A549 (cell line): Measurements from ENCODE around the gene MANSC4. TPM values are rescaled to one million over a fixed set of nuclear protein-coding genes. Genes with fewer than 3 reads are reported as not detected.

Source experiments
- ATAC-seq, 2 experiments: fragments of 200-7000 bp in 1 of 2; fragments of >200 bp in 1 of 2; cut with Nextera tagmentation in 1 of 2; cut with Tn5 transposase in 1 of 2; 3 replicates each; pipeline versions ENCODE4 v1.8.0 to v1.9.1; 2018 to 2020; ENCODE audit warnings: mild to moderate bottlenecking in 1 of 2, moderate library complexity in 1 of 2
- CTCF ChIA-PET: fragments of 300-600 bp; sonication (Branson Sonifier 250); formaldehyde crosslinking; extraction: SDS; loops from one replicate; lab custom pipeline; 2021; ENCODE audit warnings: antibody characterized with exemption, inconsistent platforms; lab: Yijun Ruan, JAX
- POLR2A ChIA-PET: fragments of 350-600 bp; formaldehyde crosslinking; extraction: SDS; loops from one replicate; lab custom pipeline; 2021; ENCODE audit warnings: antibody characterized with exemption, inconsistent platforms; lab: Yijun Ruan, JAX
- DNase-seq, 2 experiments: peaks; one replicate each; pipeline versions ENCODE4 v3.0.0 to v3.0.0-alpha.2; 2011 to 2016; ENCODE audit warnings: low read depth in 1 of 2, low spot score in 1 of 2
- FAIRE-seq: peaks from 2 replicates; lab custom pipeline; 2011; peaks lifted over from hg19 to GRCh38; lab: Jason Lieb, UNC
- H3K27ac ChIP-seq, 2 experiments: fragments of >200 bp; sonication (Bioruptor Twin); formaldehyde crosslinking; 3 replicates each; pipeline ENCODE4 v1.5.1; 2016 to 2017
- H3K4me1 ChIP-seq: fragments of >200 bp; sonication (Bioruptor Twin); formaldehyde crosslinking; 3 replicates; pipeline ENCODE4 v1.6.1; 2016
- H3K4me2 ChIP-seq: fragments of >200 bp; sonication (Bioruptor Twin); formaldehyde crosslinking; 3 replicates; pipeline ENCODE4 v1.6.1; 2016
- H3K4me3 ChIP-seq: fragments of >200 bp; sonication (Bioruptor Twin); formaldehyde crosslinking; 3 replicates; pipeline ENCODE4 v1.5.1; 2016
- H3K9me3 ChIP-seq: fragments of >200 bp; sonication (Bioruptor Twin); formaldehyde crosslinking; 3 replicates; pipeline ENCODE4 v1.6.1; 2016
- CHD4 ChIP-seq: fragments of 200-600 bp; sonication (generic); IDR thresholded peaks from 2 replicates; pipeline ENCODE4 v1.6.1; 2016; ENCODE audit warnings: antibody characterized with exemption, mild to moderate bottlenecking, borderline replicate concordance
- CTCF ChIP-seq: fragments of >200 bp; sonication (Bioruptor Twin); formaldehyde crosslinking; IDR thresholded peaks from 3 replicates; pipeline ENCODE4 v1.5.1; 2016
- EHMT2 ChIP-seq: fragments of 200-600 bp; sonication (generic); IDR thresholded peaks from 2 replicates; pipeline ENCODE4 v1.6.1; 2016; ENCODE audit warnings: antibody characterized with exemption, low read depth, mild to moderate bottlenecking, moderate library complexity
- FOSB ChIP-seq: fragments of 250-450 bp; sonication (Bioruptor Pico); IDR thresholded peaks from 2 replicates; pipeline ENCODE4 v1.5.0; 2020; ENCODE audit warnings: mild to moderate bottlenecking, moderate library complexity
- FOSL2 ChIP-seq, 2 experiments: fragments of 450-650 bp in 1 of 2; fragments of >200 bp in 1 of 2; sonication (Bioruptor Twin) in 1 of 2; formaldehyde crosslinking; IDR thresholded peaks; 2 replicates each; pipeline versions ENCODE4 v1.5.0 to v1.6.1; 2016 to 2020; ENCODE audit warnings: mild to moderate bottlenecking in 1 of 2, moderate library complexity in 1 of 2
- FOXS1 ChIP-seq: fragments of 250-450 bp; sonication (Bioruptor Pico); IDR thresholded peaks from 2 replicates; pipeline ENCODE4 v1.5.0; 2020; ENCODE audit warnings: mild to moderate bottlenecking, moderate library complexity
- HEYL ChIP-seq: fragments of 250-450 bp; sonication (Bioruptor Pico); IDR thresholded peaks from 2 replicates; pipeline ENCODE4 v1.8.0; 2021; ENCODE audit warnings: mild to moderate bottlenecking, moderate library complexity
- HOXA7 ChIP-seq: fragments of 250-450 bp; sonication (Bioruptor Pico); IDR thresholded peaks from 2 replicates; pipeline ENCODE4 v1.5.0; 2020; ENCODE audit warnings: mild to moderate bottlenecking, moderate library complexity
- HOXB5 ChIP-seq: fragments of 250-450 bp; sonication (Bioruptor Pico); IDR thresholded peaks from 2 replicates; pipeline ENCODE4 v1.5.0; 2020; ENCODE audit warnings: mild to moderate bottlenecking, moderate library complexity
- JUN ChIP-seq, 2 experiments: fragments of >200 bp; sonication (Bioruptor Twin); formaldehyde crosslinking; IDR thresholded peaks; 2 replicates in 1 of 2; 3 replicates in 1 of 2; pipeline ENCODE4 v1.6.1; 2016 to 2017
- KDM1A ChIP-seq: fragments of 200-600 bp; sonication (generic); IDR thresholded peaks from 2 replicates; pipeline ENCODE4 v1.6.1; 2016; ENCODE audit warnings: low read depth, mild to moderate bottlenecking
- KDM5A ChIP-seq: fragments of 200-600 bp; sonication (generic); IDR thresholded peaks from 2 replicates; pipeline ENCODE4 v1.6.1; 2016; ENCODE audit warnings: antibody characterized with exemption, mild to moderate bottlenecking
- MAX ChIP-seq: IDR thresholded peaks from 2 replicates; pipeline ENCODE4 v1.6.1; 2012
- NR3C1 ChIP-seq: fragments of >200 bp; sonication (Bioruptor Twin); formaldehyde crosslinking; IDR thresholded peaks from 3 replicates; pipeline ENCODE4 v1.6.1; 2017
- PBX3 ChIP-seq: IDR thresholded peaks from 2 replicates; pipeline ENCODE4 v1.6.1; 2012
- POLR2A ChIP-seq: IDR thresholded peaks from 2 replicates; pipeline ENCODE4 v1.6.1; 2012; ENCODE audit warnings: mild to moderate bottlenecking, low read length
- RARB ChIP-seq: fragments of 250-450 bp; sonication (Bioruptor Pico); IDR thresholded peaks from 2 replicates; pipeline ENCODE4 v1.8.0; 2021; ENCODE audit warnings: mild to moderate bottlenecking, moderate library complexity
- ZFP36 ChIP-seq: fragments of 450-650 bp; IDR thresholded peaks from 2 replicates; pipeline ENCODE4 v1.6.1; 2014; ENCODE audit warnings: borderline replicate concordance; ENCODE audit not compliant: partially characterized antibody
- ZSCAN20 ChIP-seq: fragments of 250-450 bp; sonication (Bioruptor Pico); IDR thresholded peaks from 2 replicates; pipeline ENCODE4 v1.8.0; 2022; ENCODE audit warnings: mild to moderate bottlenecking, moderate library complexity
- WGBS: methylation state at CpG from one replicate; pipeline ENCODE4 v1.1.6; 2017; ENCODE audit errors: missing lambda C conversion rate; 5-methylcytosine and 5-hydroxymethylcytosine counted together
- polyA plus RNA-seq, 4 experiments: library from polyadenylated mRNA; depleted of rRNA in 3 of 4; stranded (reverse); fragments of >200 nt; fragmentation: RNase III in 1 of 4; extraction: RNeasy Plus Mini Kit Qiagen cat#74134 plus additional on column Dnase treatment in 1 of 4; gene quantifications; 2 replicates in 3 of 4; 3 replicates in 1 of 4; pipeline ENCODE4 v1.2.3, GENCODE V29; 2011 to 2017
- TF ChIP-seq, protein P1 (sequence below): fragments of 150-350 bp; IDR thresholded peaks from 2 replicates; pipeline ENCODE4 v1.6.1; 2014; ENCODE audit warnings: low read depth, mild to moderate bottlenecking, low read length
- TF ChIP-seq, protein P2 (sequence below): fragments of >200 bp; sonication (Bioruptor Twin); formaldehyde crosslinking; IDR thresholded peaks from 3 replicates; pipeline ENCODE4 v1.6.1; 2016

MANSC4 gene
- polyA plus RNA-seq, 2 of the 4 experiments (the other 2 are of a cell fraction), result 0.09 to 0.12 TPM

GRCh38 chr12:27805238-27805637, 25.2 kb upstream of the MANSC4 start:
- no peak overlapping the region for H3K4me3 ChIP-seq
- ChIA-PET CTCF (interaction anchor here (1.3 to 1.9 kb wide), 4 partner anchors 10 to 72 kb away, joined by 4 to 9 read pairs (median 6); partner anchors contain the start of genes KLHL42 and MANSC4), POLR2A (interaction anchor here (0.9 kb wide), 1 partner anchor 25 kb away, joined by 6 read pairs; the partner anchor contains the start of genes KLHL42 and MANSC4)
- FAIRE-seq, result no peak
- no peaks in the 10 kb centered on the region for H3K4me1 ChIP-seq
- H3K9me3 ChIP-seq, result no peaks in the 10 kb centered on the region
- H3K27ac ChIP-seq, result no peak overlapping the region
- DNase-seq, result no peak
- TF ChIP-seq NR3C1 (no peak), MAX (no peak), FOSB (CRISPR knock-in tag) (no peak), KDM1A (no peak), HOXA7 (CRISPR knock-in tag) (no peak), ZFP36 (no peak), HEYL (no peak), EHMT2 (no peak), CTCF (no peak), PBX3 (no peak), HOXB5 (CRISPR knock-in tag) (no peak), JUN (IDR thresholded peaks at IDR 0.05) (no peak), RARB (no peak), KDM5A (no peak), ZSCAN20 (CRISPR knock-in tag) (no peak), FOXS1 (CRISPR knock-in tag) (no peak), CHD4 (no peak)
- TF ChIP-seq, protein P1, sequence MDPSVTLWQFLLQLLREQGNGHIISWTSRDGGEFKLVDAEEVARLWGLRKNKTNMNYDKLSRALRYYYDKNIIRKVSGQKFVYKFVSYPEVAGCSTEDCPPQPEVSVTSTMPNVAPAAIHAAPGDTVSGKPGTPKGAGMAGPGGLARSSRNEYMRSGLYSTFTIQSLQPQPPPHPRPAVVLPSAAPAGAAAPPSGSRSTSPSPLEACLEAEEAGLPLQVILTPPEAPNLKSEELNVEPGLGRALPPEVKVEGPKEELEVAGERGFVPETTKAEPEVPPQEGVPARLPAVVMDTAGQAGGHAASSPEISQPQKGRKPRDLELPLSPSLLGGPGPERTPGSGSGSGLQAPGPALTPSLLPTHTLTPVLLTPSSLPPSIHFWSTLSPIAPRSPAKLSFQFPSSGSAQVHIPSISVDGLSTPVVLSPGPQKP, result no peak
- TF ChIP-seq, protein P2, sequence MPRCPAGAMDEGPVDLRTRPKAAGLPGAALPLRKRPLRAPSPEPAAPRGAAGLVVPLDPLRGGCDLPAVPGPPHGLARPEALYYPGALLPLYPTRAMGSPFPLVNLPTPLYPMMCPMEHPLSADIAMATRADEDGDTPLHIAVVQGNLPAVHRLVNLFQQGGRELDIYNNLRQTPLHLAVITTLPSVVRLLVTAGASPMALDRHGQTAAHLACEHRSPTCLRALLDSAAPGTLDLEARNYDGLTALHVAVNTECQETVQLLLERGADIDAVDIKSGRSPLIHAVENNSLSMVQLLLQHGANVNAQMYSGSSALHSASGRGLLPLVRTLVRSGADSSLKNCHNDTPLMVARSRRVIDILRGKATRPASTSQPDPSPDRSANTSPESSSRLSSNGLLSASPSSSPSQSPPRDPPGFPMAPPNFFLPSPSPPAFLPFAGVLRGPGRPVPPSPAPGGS, result no peak
- ATAC-seq, result no peak
- 81% methylated on average over 1 of the region's 1 CpG for WGBS
- H3K4me2 ChIP-seq, result no peak overlapping the region

GRCh38 chr12:27802936-27803335, 22.9 kb upstream of the MANSC4 start:
- H3K4me2 ChIP-seq, result no peak overlapping the region
- FAIRE-seq (no peak), ATAC-seq (no peak), DNase-seq (no peak)
- TF ChIP-seq POLR2A, result no peak
- TF ChIP-seq NR3C1, result no peak
- TF ChIP-seq KDM1A, result no peak
- no peak for TF ChIP-seq FOSL2 (IDR thresholded peaks at IDR 0.05)
- no peak for TF ChIP-seq FOSL2 (CRISPR knock-in tag; IDR thresholded peaks at IDR 0.05)
- no peak overlapping the region for H3K27ac ChIP-seq
- H3K4me1 ChIP-seq, result no peaks in the 10 kb centered on the region
- ChIA-PET POLR2A (no interaction called here), CTCF (interaction anchor here (1.1 kb wide), 1 partner anchor 17 kb away, joined by 3 read pairs; no protein-coding TSS in a partner anchor)
- H3K4me3 ChIP-seq, result no peak overlapping the region
- no peaks in the 10 kb centered on the region for H3K9me3 ChIP-seq
- 95% methylated on average over 2 of the region's 2 CpGs for WGBS
